Ishikawa (cell line): ENCODE results near the gene SLC44A4.
A peak's percentile ranks its signal among the peaks of the same experiment; 100 is the strongest.

Experiments
- CEBPB ChIP-seq: IDR thresholded peaks from 2 replicates; pipeline ENCODE4 v1.6.1; 2012
- EP300 ChIP-seq: IDR thresholded peaks from 2 replicates; pipeline ENCODE4 v1.6.1; 2012; ENCODE audit warnings: borderline replicate concordance
- FOXM1 ChIP-seq: IDR thresholded peaks from 2 replicates; pipeline ENCODE4 v1.6.1; 2012; ENCODE audit warnings: low read depth, borderline replicate concordance
- NFIC ChIP-seq: IDR thresholded peaks from 2 replicates; pipeline ENCODE4 v1.6.1; 2012
- RAD21 ChIP-seq: IDR thresholded peaks from 2 replicates; pipeline ENCODE4 v1.6.1; 2012; ENCODE audit warnings: low read depth
- REST ChIP-seq: IDR thresholded peaks from 2 replicates; pipeline ENCODE4 v1.6.1; 2012; ENCODE audit warnings: low read depth, mild to moderate bottlenecking
- TAF1 ChIP-seq: IDR thresholded peaks from 2 replicates; pipeline ENCODE4 v1.6.1; 2012; ENCODE audit warnings: low read depth, mild to moderate bottlenecking
- TCF12 ChIP-seq: IDR thresholded peaks from 2 replicates; pipeline ENCODE4 v1.6.1; 2012; ENCODE audit warnings: low read depth
- USF1 ChIP-seq: IDR thresholded peaks from 2 replicates; pipeline ENCODE4 v1.6.1; 2012
- YY1 ChIP-seq: IDR thresholded peaks from 2 replicates; pipeline ENCODE4 v1.6.1; 2012; ENCODE audit warnings: low read depth
- ZBTB7A ChIP-seq: IDR thresholded peaks from 2 replicates; pipeline ENCODE4 v1.6.1; 2012; ENCODE audit warnings: low read depth
- TF ChIP-seq, protein P1 (sequence below): IDR thresholded peaks from 2 replicates; pipeline ENCODE4 v1.6.1; 2012

Gene SLC44A4

DNA sequence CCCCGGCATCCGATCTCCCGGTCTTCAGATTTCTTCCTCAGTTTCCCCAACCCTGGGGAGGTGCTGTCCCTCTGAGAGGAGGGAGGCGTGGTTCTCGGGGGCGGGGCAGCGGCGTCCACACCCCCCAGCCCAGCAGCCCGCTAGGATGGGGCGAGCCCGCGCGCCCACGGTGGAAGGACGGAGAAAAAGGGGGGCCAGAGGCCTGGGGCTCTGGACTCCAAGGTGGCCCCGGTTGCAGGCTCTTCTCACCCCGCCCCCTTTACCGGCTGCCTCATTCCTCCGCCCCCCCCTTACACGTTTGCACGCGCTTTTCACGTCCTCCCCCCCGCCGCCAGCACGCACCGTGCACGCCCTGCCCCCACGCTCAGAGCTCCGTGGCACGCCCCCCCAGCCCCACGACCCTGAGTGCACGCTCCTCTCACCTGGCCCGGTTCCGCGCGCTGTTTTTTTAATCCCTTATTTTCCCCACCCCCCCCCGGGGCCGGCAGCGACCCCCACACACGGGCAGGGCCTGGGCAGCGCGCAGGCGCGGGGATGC lies 22.7 kb upstream of the SLC44A4 start:
- TF ChIP-seq TAF1 (0 out of 2 replicates have a peak, but pooled peaks have one; percentile 27), FOXM1 (no peak), ZBTB7A (0 out of 2 replicates have a peak, but pooled peaks have one; percentile 39)

DNA sequence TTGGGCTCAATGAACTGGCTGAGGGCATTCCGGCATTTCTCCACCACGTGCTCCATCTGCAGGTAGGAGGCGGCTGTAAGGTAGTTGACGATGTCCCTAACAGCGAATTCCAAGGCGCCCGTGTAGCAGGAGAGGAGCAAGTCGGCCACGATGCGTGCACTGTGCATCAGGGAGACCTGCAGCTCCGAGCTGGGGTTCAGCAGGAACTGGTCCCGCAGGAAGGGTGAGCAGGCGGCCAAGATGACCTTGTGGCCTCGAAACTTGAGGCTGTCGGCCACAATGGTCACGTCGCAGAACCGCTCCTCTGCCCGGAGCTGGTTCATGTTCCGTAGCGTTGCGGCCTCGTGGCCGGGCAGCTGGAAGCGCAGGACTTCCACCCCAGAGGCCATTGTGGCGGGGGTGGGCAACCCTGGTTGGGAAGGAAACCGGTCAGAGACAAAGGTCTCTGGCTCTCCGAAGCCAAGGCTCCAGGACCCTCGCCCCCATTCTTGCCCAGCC lies 22.2 kb upstream of the SLC44A4 start:
- TF ChIP-seq, protein P1, sequence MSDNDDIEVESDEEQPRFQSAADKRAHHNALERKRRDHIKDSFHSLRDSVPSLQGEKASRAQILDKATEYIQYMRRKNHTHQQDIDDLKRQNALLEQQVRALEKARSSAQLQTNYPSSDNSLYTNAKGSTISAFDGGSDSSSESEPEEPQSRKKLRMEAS = peak; percentile 74
- TF ChIP-seq YY1 (0 out of 2 replicates have a peak, but pooled peaks have one; percentile 7), TCF12 (0 out of 2 replicates have a peak, but pooled peaks have one; percentile 1), FOXM1 (no peak)

DNA sequence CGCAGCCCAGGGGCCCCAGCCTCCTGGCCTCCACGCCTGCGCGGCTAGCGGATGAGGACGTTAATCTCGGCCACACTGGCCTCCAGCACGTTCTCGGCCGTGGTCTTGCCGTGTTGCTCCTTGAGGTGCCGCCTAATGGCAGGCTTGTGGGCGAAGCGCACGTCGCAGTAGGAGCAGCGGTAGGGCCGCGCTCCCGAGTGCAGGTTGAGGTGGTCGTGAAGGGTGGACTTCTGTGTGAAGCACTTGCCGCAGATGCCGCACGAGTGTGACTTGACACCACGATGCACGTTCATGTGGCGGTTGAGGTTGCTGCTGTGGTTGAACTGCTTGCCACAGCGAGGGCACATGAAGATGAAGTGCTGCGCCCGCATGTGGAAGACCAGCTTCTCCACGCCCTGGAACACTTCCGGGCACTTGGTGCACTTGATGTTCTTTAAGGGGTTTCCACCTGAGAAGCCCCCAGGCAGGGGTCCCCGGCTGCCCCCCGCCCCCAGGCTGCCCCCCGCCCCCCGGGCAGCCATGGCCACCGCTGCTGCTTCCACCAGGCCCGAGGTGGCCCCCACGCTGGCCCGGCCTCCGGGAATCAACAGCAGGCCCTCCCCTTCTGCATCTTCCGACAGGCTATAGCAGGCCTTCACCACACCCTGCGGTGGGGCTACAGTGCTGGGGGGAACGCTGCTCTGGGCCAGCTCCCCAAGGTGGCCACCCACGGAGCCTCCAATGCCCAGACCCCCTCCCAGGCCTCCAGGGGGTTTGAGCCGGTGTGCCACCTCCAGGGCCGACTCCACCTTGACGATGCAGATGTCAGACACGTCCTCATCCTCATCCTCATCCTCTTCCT lies 21.3 kb upstream of the SLC44A4 start:
- TF ChIP-seq, protein P1 = no peak
- no peak for TF ChIP-seq NFIC
- no peak for TF ChIP-seq USF1
- no peak for TF ChIP-seq TCF12
- TF ChIP-seq CEBPB = no peak
- no peak for TF ChIP-seq EP300
- TF ChIP-seq FOXM1 = no peak

GRCh38 chr6:31899215-31899614 lies 20.4 kb upstream of the SLC44A4 start:
- no peak for TF ChIP-seq CEBPB
- TF ChIP-seq EP300 = no peak
- no peak for TF ChIP-seq RAD21

- TF ChIP-seq TAF1 = no peak
- peak; percentile 67 for TF ChIP-seq USF1
These were observed 19.7 kb upstream of the SLC44A4 start for GRCh38 chr6:31898383-31899011.

- TF ChIP-seq TAF1 = peak; percentile 67
- peak; percentile 78 for TF ChIP-seq YY1
- TF ChIP-seq CEBPB = no peak
- no peak for TF ChIP-seq REST
- TF ChIP-seq, protein P1 = peak; percentile 64
- TF ChIP-seq USF1 = peak; percentile 96
These were observed 19.0 kb upstream of the SLC44A4 start, which contains the start of gene EHMT2 for GRCh38 chr6:31897612-31898382. Gene EHMT2 (minus strand): TSS chr6:31897698. CDS start chr6:31897677, 21 bp downstream.

DNA sequence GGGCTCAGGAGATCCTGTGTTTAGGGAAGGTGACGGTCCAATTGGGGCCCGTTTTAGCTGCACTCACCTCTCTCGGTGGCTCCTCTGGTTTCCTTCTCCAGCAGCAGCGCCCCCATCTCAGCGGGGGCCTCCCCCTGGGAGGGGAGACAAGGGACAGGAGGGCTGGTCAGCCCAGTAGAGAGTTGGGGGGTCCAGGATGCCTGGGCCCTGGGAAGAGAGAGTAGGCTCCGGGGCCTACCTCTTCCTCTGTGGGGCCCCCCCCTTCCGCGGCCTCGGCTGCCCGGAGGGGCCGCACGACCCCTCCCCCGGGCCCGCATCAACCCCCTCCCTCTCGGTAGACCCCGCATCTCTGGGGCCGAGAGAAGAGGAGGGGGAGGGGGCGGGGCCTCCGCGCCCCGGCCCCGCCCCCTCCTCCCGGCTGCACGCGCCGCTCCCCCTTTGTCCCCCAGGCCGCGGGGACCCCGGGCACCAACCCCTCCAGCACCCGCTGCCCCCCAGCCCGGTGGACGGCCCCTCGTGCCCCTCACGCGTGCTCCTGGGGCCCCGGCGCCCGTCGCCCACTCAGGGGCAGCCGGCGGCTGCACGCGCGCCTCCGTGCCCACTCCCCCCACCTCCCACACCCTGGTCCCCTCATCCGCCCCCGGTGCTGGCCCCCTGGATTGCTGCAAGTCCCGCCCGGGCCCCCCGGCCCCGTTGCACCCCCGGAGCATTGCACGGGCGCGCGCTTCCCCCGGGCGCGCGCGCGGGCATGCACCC lies 18.2 kb upstream of the SLC44A4 start:
- no peak for TF ChIP-seq YY1
- TF ChIP-seq, protein P1 = no peak
- peak; percentile 67 for TF ChIP-seq ZBTB7A
